IMR-90 (cell line): ENCODE data around the gene INPP5J. TPM values are rescaled to one million over a fixed set of nuclear protein-coding genes. Genes with fewer than 3 reads are reported as not detected.
A peak's percentile ranks its signal among the peaks of the same experiment; 100 is the strongest.

Experiments used
- ATAC-seq: fragments of 200-7000 bp; cut with Tn5 transposase; 2 replicates; pipeline ENCODE4 v1.9.1; 2020; ENCODE audit warnings: low read depth, mild to moderate bottlenecking, moderate library complexity
- BruUV-seq: library from RNA; stranded (reverse); fragments of 400-500 nt; replicated peaks from 2 replicates; lab custom pipeline; 2021; lab: Mats Ljungman, UMichigan
- CTCF ChIA-PET: fragments of 300-600 bp; formaldehyde crosslinking; extraction: SDS; loops from one replicate; lab custom pipeline; 2021; ENCODE audit warnings: antibody characterized with exemption; lab: Yijun Ruan, JAX
- POLR2A ChIA-PET: fragments of 300-600 bp; sonication (Branson Sonifier 250); formaldehyde crosslinking; loops from one replicate; lab custom pipeline; 2022; ENCODE audit warnings: antibody characterized with exemption; ENCODE audit not compliant: unreplicated experiment; lab: Charles Lee
- DNase-seq: peaks from one replicate; pipeline ENCODE4 v3.0.0; 2013
- H2AFZ ChIP-seq: replicated peaks from 2 replicates; pipeline ENCODE3; 2013; ENCODE audit warnings: low read length, mild to moderate bottlenecking; ENCODE audit not compliant: poor library complexity
- H2AK5ac ChIP-seq: 2 replicates; pipeline ENCODE4 v1.6.1; 2013; ENCODE audit warnings: low read depth, low read length, inconsistent platforms
- H2AK9ac ChIP-seq: replicated peaks from 2 replicates; pipeline ENCODE3; 2013; ENCODE audit warnings: mild to moderate bottlenecking, low read depth, low read length, moderate library complexity; ENCODE audit not compliant: poor library complexity
- H2BK120ac ChIP-seq: 2 replicates; pipeline ENCODE4 v1.6.1; 2013; ENCODE audit warnings: low read depth, low read length, inconsistent platforms
- H2BK15ac ChIP-seq: 3 replicates; pipeline ENCODE4 v1.6.1; 2013; ENCODE audit warnings: low read depth, low read length, inconsistent platforms
- H2BK20ac ChIP-seq: 2 replicates; pipeline ENCODE4 v1.6.1; 2013; ENCODE audit warnings: low read depth, mild to moderate bottlenecking, inconsistent platforms, low read length, moderate library complexity
- H2BK5ac ChIP-seq: 2 replicates; pipeline ENCODE4 v1.6.1; 2013; ENCODE audit warnings: mild to moderate bottlenecking, low read depth, low read length, inconsistent platforms; ENCODE audit not compliant: poor library complexity, severe bottlenecking
- H3K14ac ChIP-seq: replicated peaks from 2 replicates; pipeline ENCODE4 v1.6.1; 2013; ENCODE audit warnings: low read depth, low read length, inconsistent platforms
- H3K18ac ChIP-seq: 2 replicates; pipeline ENCODE4 v1.6.1; 2013; ENCODE audit warnings: low read depth, low read length, control low read depth
- H3K23ac ChIP-seq: 2 replicates; pipeline ENCODE4 v1.6.1; 2013; ENCODE audit warnings: low read depth, low read length, inconsistent platforms
- H3K27ac ChIP-seq: 2 replicates; pipeline ENCODE4 v1.5.1; 2013; ENCODE audit warnings: mild to moderate bottlenecking, control low read depth, low read length; ENCODE audit not compliant: insufficient read depth
- H3K27me3 ChIP-seq: 2 replicates; pipeline ENCODE4 v1.6.1; 2013; ENCODE audit warnings: low read length; ENCODE audit not compliant: control insufficient read depth, insufficient read depth
- H3K36me3 ChIP-seq: 2 replicates; pipeline ENCODE4 v1.6.1; 2013; ENCODE audit warnings: low read length, mixed read lengths; ENCODE audit not compliant: control insufficient read depth, insufficient read depth
- H3K4ac ChIP-seq: 2 replicates; pipeline ENCODE4 v1.6.1; 2013; ENCODE audit warnings: low read depth, low read length, inconsistent platforms
- H3K4me1 ChIP-seq: 2 replicates; pipeline ENCODE4 v1.6.1; 2013; ENCODE audit warnings: low read length, mixed read lengths; ENCODE audit not compliant: control insufficient read depth, insufficient read depth
- H3K4me2 ChIP-seq: 2 replicates; pipeline ENCODE4 v1.6.1; 2013; ENCODE audit warnings: low read depth, mild to moderate bottlenecking, control low read depth, low read length, moderate library complexity
- H3K4me3 ChIP-seq: 2 replicates; pipeline ENCODE4 v1.5.1; 2013; ENCODE audit warnings: low read depth, mild to moderate bottlenecking, control low read depth, low read length, moderate library complexity; ENCODE audit not compliant: insufficient read depth
- H3K56ac ChIP-seq: 2 replicates; pipeline ENCODE4 v1.6.1; 2013; ENCODE audit warnings: low read length, inconsistent platforms; ENCODE audit not compliant: insufficient read depth; ENCODE audit errors: extremely low read depth
- H3K79me1 ChIP-seq, 2 experiments: 2 replicates each; pipeline ENCODE4 v1.6.1; 2013; ENCODE audit warnings: low read length in 2 of 2, inconsistent platforms in 1 of 2, low read depth in 1 of 2
- H3K9ac ChIP-seq: 2 replicates; pipeline ENCODE4 v1.6.1; 2013; ENCODE audit warnings: low read depth, low read length, control low read depth
- H3K9me1 ChIP-seq: 2 replicates; pipeline ENCODE4 v1.6.1; 2013; ENCODE audit warnings: low read length, inconsistent platforms; ENCODE audit not compliant: insufficient read depth
- H3K9me3 ChIP-seq: 2 replicates; pipeline ENCODE4 v1.6.1; 2013; ENCODE audit warnings: low read length; ENCODE audit not compliant: control insufficient read depth, insufficient read depth
- H4K20me1 ChIP-seq: 2 replicates; pipeline ENCODE4 v1.6.1; 2013; ENCODE audit warnings: low read length, inconsistent platforms; ENCODE audit not compliant: insufficient read depth
- H4K5ac ChIP-seq: 2 replicates; pipeline ENCODE4 v1.6.1; 2013; ENCODE audit warnings: mild to moderate bottlenecking, low read depth, low read length, control low read depth
- H4K8ac ChIP-seq, 2 experiments: 2 replicates each; pipeline ENCODE4 v1.6.1; 2013; ENCODE audit warnings: low read depth in 2 of 2, low read length in 2 of 2, control low read depth in 1 of 2, inconsistent platforms in 1 of 2
- H4K91ac ChIP-seq: 2 replicates; pipeline ENCODE4 v1.6.1; 2013; ENCODE audit warnings: low read depth, low read length, inconsistent platforms; ENCODE audit not compliant: insufficient read depth
- BHLHE40 ChIP-seq: fragments of 150-350 bp; IDR thresholded peaks from 2 replicates; pipeline ENCODE4 v1.6.1; 2016; ENCODE audit warnings: mild to moderate bottlenecking, low read depth, low read length
- CEBPB ChIP-seq: IDR thresholded peaks from 2 replicates; pipeline ENCODE4 v1.6.1; 2012; ENCODE audit warnings: low read depth, low read length, improper control_type of control experiment
- CHD1 ChIP-seq: IDR thresholded peaks from 2 replicates; pipeline ENCODE4 v1.6.1; 2012; ENCODE audit warnings: low read depth, low read length, improper control_type of control experiment
- FOS ChIP-seq: fragments of 150-350 bp; IDR thresholded peaks from 2 replicates; pipeline ENCODE4 v1.6.1; 2016; ENCODE audit warnings: low read depth, low read length
- MAFK ChIP-seq: IDR thresholded peaks from 2 replicates; pipeline ENCODE4 v1.6.1; 2012; ENCODE audit warnings: low read depth, low read length, improper control_type of control experiment
- MAZ ChIP-seq: IDR thresholded peaks from 2 replicates; pipeline ENCODE4 v1.6.1; 2012; ENCODE audit warnings: low read depth, mild to moderate bottlenecking, low read length, improper control_type of control experiment, moderate library complexity, borderline replicate concordance
- MXI1 ChIP-seq: IDR thresholded peaks from 2 replicates; pipeline ENCODE4 v1.6.1; 2012; ENCODE audit warnings: low read depth, mild to moderate bottlenecking, low read length, moderate library complexity, borderline replicate concordance
- NFE2L2 ChIP-seq: fragments of 150-350 bp; IDR thresholded peaks from 2 replicates; pipeline ENCODE4 v1.6.1; 2016; ENCODE audit warnings: low read depth, mild to moderate bottlenecking, low read length
- POLR2A ChIP-seq: IDR thresholded peaks from 2 replicates; pipeline ENCODE4 v1.6.1; 2012; ENCODE audit warnings: mild to moderate bottlenecking, low read depth, low read length
- RAD21 ChIP-seq: IDR thresholded peaks from 2 replicates; pipeline ENCODE4 v1.6.1; 2012; ENCODE audit warnings: low read length, improper control_type of control experiment
- RCOR1 ChIP-seq: IDR thresholded peaks from 2 replicates; pipeline ENCODE4 v1.6.1; 2012; ENCODE audit warnings: mild to moderate bottlenecking, low read length, improper control_type of control experiment; ENCODE audit not compliant: insufficient replicate concordance
- RFX5 ChIP-seq: IDR thresholded peaks from 2 replicates; pipeline ENCODE4 v1.8.0; 2012; ENCODE audit warnings: low read depth, mild to moderate bottlenecking, low read length, moderate library complexity
- SMC3 ChIP-seq: fragments of 150-350 bp; IDR thresholded peaks from 2 replicates; pipeline ENCODE4 v1.6.1; 2016; ENCODE audit warnings: low read depth, mild to moderate bottlenecking, antibody characterized with exemption, low read length, moderate library complexity
- WGBS, 2 experiments: methylation state at CpG; one replicate each; pipeline versions ENCODE4 v1.1.5 to v1.1.7; 2013; ENCODE audit warnings: missing lambda C conversion rate in 2 of 2; ENCODE audit not compliant: insufficient read length in 1 of 2; ENCODE audit errors: extremely low coverage in 2 of 2; 5-methylcytosine and 5-hydroxymethylcytosine counted together
- dilution Hi-C: fragments of 300-500 bp; cut with HindIII; formaldehyde crosslinking; loops from one replicate; pipeline ENCODE4 v1.14.3; 2018; ENCODE audit warnings: low sequenced_read_pairs; ENCODE audit not compliant: unreplicated experiment
- in situ Hi-C: fragments of 300-500 bp; cut with MboI; formaldehyde crosslinking; loops from 3 replicates; pipeline ENCODE4 v1.14.3; 2019; ENCODE audit warnings: low sequenced_read_pairs, inconsistent platforms, mixed read lengths
- intact Hi-C: fragments of 100-400 bp; cut with micrococcal nuclease; formaldehyde crosslinking; loops from 2 replicates; pipeline ENCODE4 v1.10.0; 2022
- polyA plus RNA-seq, 3 experiments: library from polyadenylated mRNA; depleted of rRNA; stranded (reverse); fragments of >200 nt; gene quantifications; 2 replicates each; pipeline ENCODE4 v1.2.3, GENCODE V29; 2012; ENCODE audit warnings: low replicate concordance in 1 of 3
- total RNA-seq: library from RNA; depleted of rRNA; stranded (reverse); fragments of >200 nt; gene quantifications from 2 replicates; pipeline ENCODE4 v1.2.3, GENCODE V29; 2012
- TF ChIP-seq, protein P1 (sequence below): conservative IDR thresholded peaks from 2 replicates; pipeline ENCODE4 v1.5.1; 2012; ENCODE audit warnings: mild to moderate bottlenecking, low read depth, low read length, improper control_type of control experiment
- TF ChIP-seq, protein P2 (sequence below): fragments of 150-350 bp; IDR thresholded peaks from 2 replicates; pipeline ENCODE4 v1.6.1; 2017; ENCODE audit warnings: mild to moderate bottlenecking, antibody characterized with exemption, low read length, low read depth
- TF ChIP-seq, protein P3 (sequence below): fragments of 150-350 bp; IDR thresholded peaks from 2 replicates; pipeline ENCODE4 v1.6.1; 2016; ENCODE audit warnings: low read depth, mild to moderate bottlenecking, low read length, moderate library complexity, borderline replicate concordance

Gene INPP5J
- total and polyA plus RNA-seq, 2 of the 4 experiments (the other 2 are of a cell fraction) = 0.36 to 2.2 TPM

DNA sequence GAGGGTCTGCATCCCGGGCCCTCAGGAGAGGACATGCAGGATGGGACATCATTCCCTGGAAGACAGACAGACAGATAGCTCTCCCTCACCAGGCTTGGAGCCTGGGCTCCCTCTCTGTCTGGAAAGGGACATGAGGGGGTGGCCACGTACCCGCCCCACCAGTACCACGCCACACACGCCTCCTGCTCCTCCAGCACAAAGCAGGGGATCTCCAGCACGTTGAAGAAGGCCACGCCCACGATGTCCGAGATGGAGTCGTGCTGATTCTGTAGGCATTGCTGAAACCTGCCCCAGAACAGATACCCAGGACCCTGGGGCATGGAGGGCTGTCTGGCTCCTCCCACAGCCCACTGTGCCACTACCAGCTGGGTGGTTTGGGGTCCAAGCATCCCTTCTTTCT lies 15.4 kb downstream of the INPP5J start:
- no peaks in the 10 kb centered on the region for H4K20me1 ChIP-seq
- H2AK9ac ChIP-seq = no peak overlapping the region
- no peak overlapping the region for H3K9ac ChIP-seq
- DNase-seq (no peak), ATAC-seq (no peak)
- peaks cover 29% of the 10 kb centered on the region for H3K27me3 ChIP-seq
- no peak overlapping the region for H2AK5ac ChIP-seq
- H3K4me1 ChIP-seq = no peaks in the 10 kb centered on the region
- H3K23ac ChIP-seq = no peak overlapping the region
- BruUV-seq = no TSS peak
- H3K79me1 ChIP-seq = no peaks in the 10 kb centered on the region
- H3K56ac ChIP-seq = no peak overlapping the region
- in situ Hi-C loops (no loop called here), intact Hi-C loops (no loop called here), dilution Hi-C loops (no loop called here)
- H2BK20ac ChIP-seq = no peak overlapping the region
- H4K91ac ChIP-seq = no peak overlapping the region
- no peak overlapping the region for H3K4ac ChIP-seq
- H3K9me3 ChIP-seq = no peaks in the 10 kb centered on the region
- no peak overlapping the region for H3K27ac ChIP-seq
- no peak overlapping the region for H2BK5ac ChIP-seq
- H3K18ac ChIP-seq = no peak overlapping the region
- ChIA-PET CTCF (no interaction called here), POLR2A (no interaction called here)
- no peaks in the 10 kb centered on the region for H3K36me3 ChIP-seq
- peak overlapping the region; percentile 21 for H2AFZ ChIP-seq
- H2BK15ac ChIP-seq = no peak overlapping the region
- no peak overlapping the region for H3K14ac ChIP-seq
- H4K8ac ChIP-seq = no peak overlapping the region
- TF ChIP-seq MXI1 (no peak), BHLHE40 (no peak), SMC3 (no peak), CHD1 (no peak), FOS (no peak), POLR2A (no peak), CEBPB (no peak), NFE2L2 (no peak), RAD21 (no peak), MAFK (no peak), RFX5 (no peak), MAZ (no peak), RCOR1 (no peak)
- TF ChIP-seq, protein P1, sequence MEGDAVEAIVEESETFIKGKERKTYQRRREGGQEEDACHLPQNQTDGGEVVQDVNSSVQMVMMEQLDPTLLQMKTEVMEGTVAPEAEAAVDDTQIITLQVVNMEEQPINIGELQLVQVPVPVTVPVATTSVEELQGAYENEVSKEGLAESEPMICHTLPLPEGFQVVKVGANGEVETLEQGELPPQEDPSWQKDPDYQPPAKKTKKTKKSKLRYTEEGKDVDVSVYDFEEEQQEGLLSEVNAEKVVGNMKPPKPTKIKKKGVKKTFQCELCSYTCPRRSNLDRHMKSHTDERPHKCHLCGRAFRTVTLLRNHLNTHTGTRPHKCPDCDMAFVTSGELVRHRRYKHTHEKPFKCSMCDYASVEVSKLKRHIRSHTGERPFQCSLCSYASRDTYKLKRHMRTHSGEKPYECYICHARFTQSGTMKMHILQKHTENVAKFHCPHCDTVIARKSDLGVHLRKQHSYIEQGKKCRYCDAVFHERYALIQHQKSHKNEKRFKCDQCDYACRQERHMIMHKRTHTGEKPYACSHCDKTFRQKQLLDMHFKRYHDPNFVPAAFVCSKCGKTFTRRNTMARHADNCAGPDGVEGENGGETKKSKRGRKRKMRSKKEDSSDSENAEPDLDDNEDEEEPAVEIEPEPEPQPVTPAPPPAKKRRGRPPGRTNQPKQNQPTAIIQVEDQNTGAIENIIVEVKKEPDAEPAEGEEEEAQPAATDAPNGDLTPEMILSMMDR = no peak
- TF ChIP-seq, protein P2, sequence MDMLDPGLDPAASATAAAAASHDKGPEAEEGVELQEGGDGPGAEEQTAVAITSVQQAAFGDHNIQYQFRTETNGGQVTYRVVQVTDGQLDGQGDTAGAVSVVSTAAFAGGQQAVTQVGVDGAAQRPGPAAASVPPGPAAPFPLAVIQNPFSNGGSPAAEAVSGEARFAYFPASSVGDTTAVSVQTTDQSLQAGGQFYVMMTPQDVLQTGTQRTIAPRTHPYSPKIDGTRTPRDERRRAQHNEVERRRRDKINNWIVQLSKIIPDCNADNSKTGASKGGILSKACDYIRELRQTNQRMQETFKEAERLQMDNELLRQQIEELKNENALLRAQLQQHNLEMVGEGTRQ = no peak
- TF ChIP-seq, protein P3, sequence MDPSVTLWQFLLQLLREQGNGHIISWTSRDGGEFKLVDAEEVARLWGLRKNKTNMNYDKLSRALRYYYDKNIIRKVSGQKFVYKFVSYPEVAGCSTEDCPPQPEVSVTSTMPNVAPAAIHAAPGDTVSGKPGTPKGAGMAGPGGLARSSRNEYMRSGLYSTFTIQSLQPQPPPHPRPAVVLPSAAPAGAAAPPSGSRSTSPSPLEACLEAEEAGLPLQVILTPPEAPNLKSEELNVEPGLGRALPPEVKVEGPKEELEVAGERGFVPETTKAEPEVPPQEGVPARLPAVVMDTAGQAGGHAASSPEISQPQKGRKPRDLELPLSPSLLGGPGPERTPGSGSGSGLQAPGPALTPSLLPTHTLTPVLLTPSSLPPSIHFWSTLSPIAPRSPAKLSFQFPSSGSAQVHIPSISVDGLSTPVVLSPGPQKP = no peak
- no peak overlapping the region for H3K4me2 ChIP-seq
- H3K4me3 ChIP-seq = no peak overlapping the region
- H4K5ac ChIP-seq = no peak overlapping the region
- 74% methylated on average over 7 of the region's 10 CpGs; no CpG with 5 or more reads in 1 of the 2 experiments for WGBS, 2 experiments
- no peak overlapping the region for H2BK120ac ChIP-seq
- no peaks in the 10 kb centered on the region for H3K9me1 ChIP-seq
